ENCODE data around the gene NAALADL1.

GRCh38 chr11:64998690-64999431 lies 59.5 kb downstream of the NAALADL1 start:
- TF ChIP-seq POLR2A (IDR thresholded peaks at IDR 0.05) (no peak), CTCF (IDR thresholded peaks at IDR 0.05) (no peak)

Measured in esophagus squamous epithelium (tissue), 4 donors.